DMS 273 (cell line): ENCODE data around the gene DEF6.

ENCODE experiments used
- DNase-seq: peaks from one replicate; lab custom pipeline; 2025; ENCODE audit not compliant: unreplicated experiment; lab: John Stamatoyannopoulos, UW

DEF6 gene

GRCh38 chr6:35297601-35298481, at the start of gene DEF6:
TSS of gene DEF6 (plus strand) at chr6:35297818. CDS start at chr6:35297857, 39 bp downstream.
- peak; percentile 96 for DNase-seq

- DNase-seq: peak; percentile 20
Measured at GRCh38 chr6:35248300-35248699, 49.3 kb upstream of the DEF6 start.

DNA sequence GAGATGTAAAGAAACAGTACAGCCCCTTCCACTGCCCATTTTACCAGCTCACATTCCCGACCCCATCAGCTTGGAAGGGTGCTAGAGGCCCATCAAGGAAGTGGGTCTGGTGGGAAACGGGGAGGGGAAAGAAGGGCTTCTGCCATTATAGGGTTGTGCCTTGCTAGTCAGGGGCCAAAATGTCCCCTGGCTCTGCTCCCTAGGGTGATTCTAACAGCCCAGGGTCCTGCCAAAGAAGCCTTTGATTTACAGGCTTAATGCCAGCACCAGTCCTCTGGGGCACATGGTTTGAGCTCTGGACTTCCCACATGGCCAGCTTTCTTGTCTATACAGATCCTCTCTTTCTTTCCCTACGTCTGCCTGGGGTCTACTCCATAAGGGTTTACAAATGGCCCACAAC, 48.7 kb upstream of the DEF6 start:
- no peak for DNase-seq

- no peak for DNase-seq
Measured at GRCh38 chr6:35251949-35252348, 45.7 kb upstream of the DEF6 start.

- no peak for DNase-seq
Measured at GRCh38 chr6:35253249-35253648, 44.4 kb upstream of the DEF6 start.

GRCh38 chr6:35258336-35258735, 39.3 kb upstream of the DEF6 start:
- DNase-seq: no peak

DNA sequence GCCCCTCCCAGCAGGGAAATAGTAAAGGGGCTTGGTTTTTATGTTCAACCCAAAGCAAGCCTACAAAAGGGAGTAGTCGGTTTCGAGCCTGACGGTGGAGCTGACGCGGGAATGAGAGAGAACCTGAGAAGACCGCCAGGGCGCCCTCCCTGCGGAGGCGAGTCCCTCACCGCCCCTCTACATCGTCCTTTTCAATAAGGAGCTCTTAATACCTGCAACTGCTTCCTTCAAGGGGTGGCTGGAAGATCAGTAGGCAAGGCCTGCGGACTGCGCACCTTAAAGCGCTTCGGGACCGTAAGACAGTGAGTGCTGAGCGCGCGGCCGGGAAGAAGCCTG, 38.8 kb upstream of the DEF6 start:
- DNase-seq: peak; percentile 85

- peak; percentile 99 for DNase-seq
Measured at GRCh38 chr6:35259194-35259947, 38.2 kb upstream of the DEF6 start, which contains the start of gene ZNF76. TSS of gene ZNF76 (plus strand) at chr6:35259735. CDS start at chr6:35281152, 21,417 bp downstream.

DNA sequence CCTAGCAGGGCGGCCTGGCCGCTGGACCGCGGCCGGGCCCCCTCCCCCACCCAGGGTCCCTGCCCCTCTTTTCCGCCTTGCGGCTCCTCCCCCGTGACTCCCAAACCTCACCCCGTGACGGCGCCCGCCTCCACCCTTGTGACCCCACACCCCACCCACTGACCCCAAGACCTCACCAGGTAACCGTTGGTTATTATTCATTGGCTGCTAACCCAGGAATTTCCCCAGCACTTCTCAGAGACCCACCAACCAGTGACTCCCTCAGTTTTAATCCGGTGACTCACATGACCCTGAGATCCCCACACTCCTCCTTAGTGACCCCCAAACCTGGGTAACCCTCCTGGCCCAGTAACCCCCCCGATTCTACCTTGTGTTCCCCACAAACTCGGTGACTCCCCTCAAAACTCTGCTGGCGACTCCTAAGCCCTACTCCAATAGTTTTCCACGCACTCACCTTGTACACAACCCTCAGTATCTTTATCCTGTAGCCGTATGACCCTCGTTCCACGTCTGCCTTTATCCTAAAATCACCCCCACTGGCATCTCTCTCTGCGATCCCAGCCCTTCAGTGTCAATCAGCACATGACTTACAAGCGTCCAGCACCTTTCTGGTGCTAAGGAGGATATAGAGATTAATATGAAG, 37.5 kb upstream of the DEF6 start:
- DNase-seq: peak; percentile 82

GRCh38 chr6:35260591-35261570, 36.7 kb upstream of the DEF6 start:
- DNase-seq: peak; percentile 25

DNA sequence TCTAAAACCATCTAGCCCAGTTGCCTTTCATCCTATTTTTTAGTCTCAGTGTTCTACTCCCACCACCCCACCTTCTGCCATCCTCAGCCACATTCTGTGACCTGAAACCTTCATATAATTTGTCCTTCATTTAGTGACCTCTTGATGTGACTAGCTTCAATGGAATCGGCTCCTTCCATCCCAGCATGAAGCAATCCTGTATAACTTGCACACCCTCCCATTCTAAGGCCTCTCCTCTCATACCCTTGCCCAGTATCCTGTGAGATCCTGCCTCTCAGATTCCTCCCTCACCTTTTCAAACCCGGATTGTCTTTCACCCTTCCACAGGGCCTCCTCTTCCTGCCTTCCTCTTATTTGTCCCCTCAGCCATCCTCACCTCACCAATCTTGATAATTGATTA, 35.0 kb upstream of the DEF6 start:
- DNase-seq: no peak

- DNase-seq: no peak
Measured at GRCh38 chr6:35264550-35265274, 32.9 kb upstream of the DEF6 start.

DNA sequence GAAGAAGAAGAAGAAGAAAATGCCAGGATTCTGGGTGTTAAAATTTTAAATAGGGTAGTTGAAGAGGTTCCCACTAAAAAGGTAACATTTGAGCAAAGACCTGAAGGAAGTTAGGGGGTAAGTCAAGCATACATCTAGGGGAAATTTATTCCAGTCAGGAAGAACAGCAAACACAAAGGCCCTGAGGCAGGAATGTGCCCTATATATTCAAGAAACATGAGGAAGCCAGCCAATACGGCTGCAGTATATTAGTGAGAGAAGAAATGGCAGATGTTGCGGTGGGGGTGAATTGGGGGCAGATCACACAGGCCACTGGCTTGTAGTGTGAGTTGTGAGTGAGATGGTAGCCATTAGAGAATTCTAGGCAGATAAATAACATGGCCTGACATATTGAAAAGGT, 32.1 kb upstream of the DEF6 start:
- peak; percentile 31 for DNase-seq

DNA sequence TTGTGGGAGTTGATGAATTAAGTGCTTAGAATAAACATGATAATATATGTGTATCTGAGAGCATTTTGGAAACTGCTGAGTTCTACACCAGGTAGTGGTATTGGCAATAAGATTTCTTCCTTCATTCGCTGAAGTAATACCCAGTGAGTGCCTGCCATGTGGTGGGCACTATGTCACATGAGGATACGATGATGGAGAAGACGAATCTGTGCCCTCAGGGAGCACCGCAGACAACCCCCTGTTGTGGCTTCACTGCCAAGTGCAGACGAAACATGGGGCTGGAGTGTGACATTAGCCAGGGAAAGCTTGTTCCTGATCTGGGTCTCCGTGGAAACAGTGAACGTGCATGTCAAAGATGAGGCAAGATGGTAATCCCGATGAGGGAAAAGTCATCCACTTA, 30.2 kb upstream of the DEF6 start:
- no peak for DNase-seq

GRCh38 chr6:35267897-35268296, 29.7 kb upstream of the DEF6 start:
- DNase-seq: no peak

GRCh38 chr6:35272005-35272404, 25.6 kb upstream of the DEF6 start:
- no peak for DNase-seq

- no peak for DNase-seq
Measured at GRCh38 chr6:35273822-35274559, 23.6 kb upstream of the DEF6 start.

DNA sequence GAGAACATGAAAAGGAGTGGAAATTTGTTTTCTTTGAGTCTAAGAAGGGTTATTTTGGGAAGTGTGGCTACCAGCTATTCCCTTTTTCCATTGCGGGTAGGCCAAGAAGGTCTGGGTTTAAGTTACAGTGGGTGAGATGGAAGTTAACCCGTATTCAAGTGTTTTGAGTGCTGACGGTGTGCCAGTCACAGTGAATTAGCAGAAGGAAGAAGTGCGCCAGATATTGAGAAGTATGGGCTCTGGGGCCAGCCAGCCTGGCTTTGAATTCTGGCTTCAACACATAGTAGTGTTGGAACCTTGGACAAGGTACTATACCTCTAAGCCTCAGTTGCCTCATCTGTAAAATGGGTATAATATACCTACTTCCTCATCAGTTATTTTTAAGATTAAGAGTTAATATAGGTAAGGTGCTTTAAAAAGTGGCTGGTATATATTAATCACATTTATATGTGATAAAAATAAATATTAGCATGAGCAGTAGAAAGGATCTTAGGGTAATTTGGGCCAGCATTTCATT, 21.8 kb upstream of the DEF6 start:
- no peak for DNase-seq

DNA sequence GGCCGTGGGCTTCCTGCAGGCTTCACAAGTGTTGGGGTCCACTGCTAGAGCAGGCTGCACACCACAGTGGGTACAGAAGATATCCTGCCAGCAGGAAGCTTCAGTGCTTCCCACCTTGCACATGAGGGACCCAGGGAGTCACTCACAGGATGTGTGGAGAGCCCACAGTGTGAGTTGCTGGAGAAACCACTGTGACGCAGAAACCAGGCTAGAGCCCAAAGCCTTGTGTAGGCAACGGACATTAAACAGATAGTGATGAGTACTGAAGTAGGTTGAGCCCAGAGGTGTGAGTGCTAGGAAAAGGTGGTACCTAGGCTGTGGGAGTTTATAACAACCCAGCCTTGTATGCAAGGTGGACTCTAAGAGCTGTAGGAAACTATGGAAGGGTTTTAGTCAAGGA, 18.9 kb upstream of the DEF6 start:
- no peak for DNase-seq
